Smooth muscle cell of the brain vasculature (primary cell): Measurements from ENCODE around the gene LEMD2.

Source experiments
- DNase-seq: peaks from one replicate; pipeline ENCODE4 v3.0.0-alpha.2; 2012; ENCODE audit warnings: low read depth, low spot score

The LEMD2 gene

GRCh38 chr6:33774774-33775173 is 14.2 kb downstream of the LEMD2 start:
- DNase-seq: no peak

GRCh38 chr6:33772902-33773472 is 15.9 kb downstream of the LEMD2 start:
- no peak for DNase-seq

GRCh38 chr6:33772082-33772830 is 16.7 kb downstream of the LEMD2 start:
- no peak for DNase-seq

- DNase-seq: peak; percentile 93
Observed at GRCh38 chr6:33771146-33772081, 17.5 kb downstream of the LEMD2 start.

- DNase-seq: no peak
Observed at GRCh38 chr6:33770833-33771145, 18.1 kb downstream of the LEMD2 start.

- no peak for DNase-seq
Observed at GRCh38 chr6:33770124-33770832, 18.7 kb downstream of the LEMD2 start.

- DNase-seq: no peak
Observed at GRCh38 chr6:33769248-33769821, 19.6 kb downstream of the LEMD2 start.

GRCh38 chr6:33768644-33769120 is 20.2 kb downstream of the LEMD2 start:
- DNase-seq: no peak

GRCh38 chr6:33766921-33767907 is 21.7 kb downstream of the LEMD2 start:
- no peak for DNase-seq

- DNase-seq: no peak
Observed at GRCh38 chr6:33765368-33765767, 23.6 kb downstream of the LEMD2 start.

- no peak for DNase-seq
Observed at GRCh38 chr6:33764036-33764435, 24.9 kb downstream of the LEMD2 start.

- no peak for DNase-seq
Observed at GRCh38 chr6:33763483-33763882, 25.4 kb downstream of the LEMD2 start.

GRCh38 chr6:33762713-33763112 is 26.2 kb downstream of the LEMD2 start:
- DNase-seq: no peak

GRCh38 chr6:33761922-33762629 is 26.9 kb downstream of the LEMD2 start:
- no peak for DNase-seq

- DNase-seq: no peak
Observed at GRCh38 chr6:33761581-33761921, 27.4 kb downstream of the LEMD2 start.

GRCh38 chr6:33759887-33760629 is 28.9 kb downstream of the LEMD2 start:
- DNase-seq: no peak

GRCh38 chr6:33758815-33759216 is 30.1 kb downstream of the LEMD2 start:
- DNase-seq: no peak

GRCh38 chr6:33757906-33758305 is 31.0 kb downstream of the LEMD2 start:
- DNase-seq: no peak

- no peak for DNase-seq
Observed at GRCh38 chr6:33757113-33757512, 31.8 kb downstream of the LEMD2 start.
